Measurements from ENCODE around the gene SPAG5. TPM values are rescaled to one million over a fixed set of nuclear protein-coding genes. Genes with fewer than 3 reads are reported as not detected.
A peak's percentile ranks its signal among the peaks of the same experiment; 100 is the strongest.

Gene SPAG5
- total and polyA plus RNA-seq, 9 of the 15 experiments (the other 6 are each of a cell fraction or from before 2014, with no cell fraction given) = 94.4 to 286 (median 151) TPM

- no peak for TF ChIP-seq ZNF551 (CRISPR knock-in tag; IDR thresholded peaks at IDR 0.05)
- no peak for TF ChIP-seq ZNF449 (CRISPR knock-in tag; IDR thresholded peaks at IDR 0.05)
- TF ChIP-seq ZNF740 (CRISPR knock-in tag; IDR thresholded peaks at IDR 0.05) = no peak
- TF ChIP-seq ZNF740 (tag; IDR thresholded peaks at IDR 0.05) = no peak
- no peak for TF ChIP-seq ZNF57 (CRISPR knock-in tag; IDR thresholded peaks at IDR 0.05)
- TF ChIP-seq PPARD (CRISPR knock-in tag; IDR thresholded peaks at IDR 0.05) = 0 out of 2 replicates have a peak, but pooled peaks have one; percentile 12
- TF ChIP-seq SRSF7 (optimal IDR thresholded peaks at IDR 0.05; ENCODE audit: low read depth, low read length) = no peak
- peak; percentile 71 for TF ChIP-seq NKRF (IDR thresholded peaks at IDR 0.05; ENCODE audit: borderline replicate concordance)
- peak; percentile 25 for TF ChIP-seq E2F8 (IDR thresholded peaks at IDR 0.05; ENCODE audit: low read depth, partially characterized antibody)
- no peak for TF ChIP-seq TSHZ1 (CRISPR knock-in tag; IDR thresholded peaks at IDR 0.05)
- no peak for TF ChIP-seq ZNF699 (CRISPR knock-in tag; IDR thresholded peaks at IDR 0.05; ENCODE audit: insufficient replicate concordance)
- no peak for TF ChIP-seq USF2 (CRISPR knock-in tag; IDR thresholded peaks at IDR 0.05)
- TF ChIP-seq GTF2A2 (tag; IDR thresholded peaks at IDR 0.05) = no peak
- TF ChIP-seq POLR2A (conservative IDR thresholded peaks at IDR 0.05) = no peak
- TF ChIP-seq PHB (CRISPR knock-in tag; IDR thresholded peaks at IDR 0.05) = no peak
Measured at GRCh38 chr17:28643983-28644786, 45.4 kb upstream of the SPAG5 start (continued).

Data from K562 (cell line).